ES-I3 (cell line): ENCODE results near the gene CAPRIN1.
A peak's percentile ranks its signal among the peaks of the same experiment; 100 is the strongest.
"Not testable (repeated sequence)": the region's sequence is repeated elsewhere in the genome, so short reads cannot be mapped to it uniquely, and the experiment has no call there.

Experiments used
- H3K36me3 ChIP-seq: 2 replicates; pipeline ENCODE4 v1.6.1; 2013; ENCODE audit warnings: mild to moderate bottlenecking, low read length, control low read depth, moderate library complexity; ENCODE audit not compliant: insufficient read depth
- H3K4me1 ChIP-seq: 2 replicates; pipeline ENCODE4 v1.6.1; 2013; ENCODE audit warnings: mild to moderate bottlenecking, control low read depth, low read length; ENCODE audit not compliant: insufficient read depth
- H3K9ac ChIP-seq: 2 replicates; pipeline ENCODE4 v1.6.1; 2013; ENCODE audit warnings: low read depth, mild to moderate bottlenecking, low read length, moderate library complexity
- H3K9me3 ChIP-seq: 2 replicates; pipeline ENCODE4 v1.6.1; 2013; ENCODE audit warnings: mild to moderate bottlenecking, low read length, moderate library complexity; ENCODE audit not compliant: control insufficient read depth, insufficient read depth

The CAPRIN1 gene

DNA sequence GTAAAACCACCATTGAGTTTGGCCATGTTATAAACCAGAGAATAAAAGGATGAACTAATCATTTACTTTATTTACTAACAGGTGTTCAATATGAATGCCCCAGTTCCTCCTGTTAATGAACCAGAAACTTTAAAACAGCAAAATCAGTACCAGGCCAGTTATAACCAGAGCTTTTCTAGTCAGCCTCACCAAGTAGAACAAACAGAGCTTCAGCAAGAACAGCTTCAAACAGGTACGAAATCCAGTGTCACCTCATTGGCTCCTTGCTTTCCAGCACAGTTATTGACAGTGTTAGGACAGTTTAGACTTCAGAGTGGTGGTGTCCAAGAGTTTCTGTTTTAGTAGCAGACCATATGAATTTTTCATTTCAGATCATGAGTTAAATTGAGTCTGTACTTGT lies 40.3 kb downstream of the CAPRIN1 start:
- Histone ChIP-seq H3K9me3 (no peaks in the 10 kb centered on the region), H3K36me3 (peaks cover 53% of the 10 kb centered on the region), H3K9ac (no peak overlapping the region), H3K4me1 (no peaks in the 10 kb centered on the region)

DNA sequence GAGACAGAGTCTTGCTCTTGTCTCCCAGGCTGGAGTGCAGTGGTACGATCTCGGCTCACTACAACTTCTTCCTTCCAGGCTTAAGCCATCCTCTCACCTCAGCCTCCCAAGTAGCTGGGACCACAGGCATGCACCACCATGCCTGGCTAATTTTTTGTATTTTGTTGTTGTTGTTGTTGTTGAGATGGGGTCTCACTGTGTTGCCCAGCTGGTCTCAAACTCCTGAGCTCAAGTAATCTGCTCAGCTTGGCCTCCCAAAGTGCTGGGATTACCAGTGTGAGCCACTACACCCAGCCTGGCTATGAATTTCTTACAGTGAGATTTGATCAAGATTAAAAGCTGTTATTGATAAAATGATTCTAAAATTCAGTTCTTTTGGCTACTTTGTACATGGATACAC lies 43.4 kb downstream of the CAPRIN1 start:
- H3K9ac ChIP-seq, H3K9me3 ChIP-seq, H3K4me1 ChIP-seq: not testable (repeated sequence)
- peaks cover 50% of the 10 kb centered on the region for H3K36me3 ChIP-seq

DNA sequence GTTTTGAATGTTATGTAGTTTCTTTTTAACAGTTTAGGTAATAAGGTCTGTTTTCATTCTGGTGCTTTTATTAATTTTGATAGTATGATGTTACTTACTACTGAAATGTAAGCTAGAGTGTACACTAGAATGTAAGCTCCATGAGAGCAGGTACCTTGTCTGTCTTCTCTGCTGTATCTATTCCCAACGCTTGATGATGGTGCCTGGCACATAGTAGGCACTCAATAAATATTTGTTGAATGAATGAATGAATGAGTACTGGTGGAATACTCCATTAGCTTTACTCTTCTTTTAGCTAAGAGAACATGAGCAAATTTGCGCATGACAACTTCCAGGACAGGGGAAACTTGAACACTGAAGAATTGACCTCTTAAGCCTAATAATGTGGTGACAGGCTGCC lies 47.3 kb downstream of the CAPRIN1 start:
- Histone ChIP-seq H3K4me1 (no peaks in the 10 kb centered on the region), H3K9ac (no peak overlapping the region), H3K36me3 (peaks cover 28% of the 10 kb centered on the region), H3K9me3 (no peaks in the 10 kb centered on the region)

DNA sequence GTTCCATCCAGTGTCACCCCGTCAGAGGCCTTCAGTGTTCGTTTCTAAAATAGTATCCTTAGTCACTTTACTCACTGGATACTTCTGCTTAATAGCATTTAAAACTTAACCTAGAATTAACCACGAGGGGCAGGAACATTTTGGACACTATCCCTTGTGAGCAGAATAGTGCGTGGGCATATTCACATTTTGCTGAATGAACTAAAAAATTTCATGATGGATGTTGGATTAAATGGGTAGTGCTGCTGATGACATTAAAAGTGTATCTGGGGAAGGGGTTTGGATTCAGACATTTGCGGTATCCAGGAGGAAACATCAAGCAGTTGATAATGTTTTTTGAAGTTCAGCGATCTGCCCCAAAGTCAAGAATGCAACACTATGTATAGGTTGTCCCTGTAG lies 53.1 kb downstream of the CAPRIN1 start:
- Histone ChIP-seq H3K9me3 (no peaks in the 10 kb centered on the region), H3K9ac (peak overlapping the region; percentile 76), H3K4me1 (peaks cover 5% of the 10 kb centered on the region; the same call in 1 of the 2 replicates), H3K36me3 (peaks cover 19% of the 10 kb centered on the region)

DNA sequence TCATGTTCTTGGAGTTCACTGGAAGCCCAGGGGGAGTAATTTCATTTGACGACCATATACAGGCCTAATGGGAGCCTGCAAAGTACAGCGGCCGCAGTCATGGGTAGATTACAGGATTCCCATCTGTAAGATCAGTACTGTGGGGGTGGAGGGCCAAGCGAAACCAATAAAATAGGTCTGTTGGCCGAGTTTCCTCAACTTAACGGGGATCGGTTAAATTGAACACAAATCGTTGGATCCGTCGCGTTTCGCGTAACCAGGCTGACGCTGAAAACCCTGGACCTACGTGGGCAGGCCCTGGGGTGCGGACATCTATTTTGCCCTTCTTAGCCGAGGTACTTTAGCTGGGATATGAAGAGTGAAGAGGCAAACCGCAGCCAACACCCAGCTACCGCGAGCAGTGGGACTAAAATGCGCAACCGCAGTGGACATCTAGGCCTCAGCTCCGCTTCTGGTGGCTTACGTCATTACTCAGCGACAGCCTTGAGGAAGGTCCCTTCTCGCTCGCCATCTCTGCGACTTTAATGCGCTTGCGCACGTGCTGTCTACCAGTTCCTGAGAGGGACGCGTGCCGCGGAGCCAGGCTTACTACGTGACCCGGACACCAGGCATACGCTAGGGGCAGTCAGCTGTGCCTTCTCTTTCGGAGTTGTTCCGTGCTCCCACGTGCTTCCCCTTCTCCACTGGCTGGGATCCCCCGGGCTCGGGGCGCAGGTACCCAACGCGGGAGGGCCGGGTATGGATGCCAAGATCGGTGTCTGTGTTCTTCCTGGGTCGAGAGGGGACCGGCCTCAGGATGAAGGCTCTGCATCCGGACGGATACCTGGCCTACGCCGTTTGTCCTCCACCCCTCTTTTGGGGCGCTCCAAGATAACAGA lies 53.8 kb downstream of the CAPRIN1 start, which contains the start of gene NAT10:
Gene NAT10, plus strand, starts transcription at position 551 of the 878 bp plus-strand sequence. CDS start 2,597 bp downstream, outside the sequence.
- Histone ChIP-seq H3K9me3 (no peaks in the 10 kb centered on the region), H3K36me3 (peaks cover 19% of the 10 kb centered on the region), H3K4me1 (peaks cover 5% of the 10 kb centered on the region; the same call in 1 of the 2 replicates), H3K9ac (peak within 1 kb of the TSS; percentile 76)

DNA sequence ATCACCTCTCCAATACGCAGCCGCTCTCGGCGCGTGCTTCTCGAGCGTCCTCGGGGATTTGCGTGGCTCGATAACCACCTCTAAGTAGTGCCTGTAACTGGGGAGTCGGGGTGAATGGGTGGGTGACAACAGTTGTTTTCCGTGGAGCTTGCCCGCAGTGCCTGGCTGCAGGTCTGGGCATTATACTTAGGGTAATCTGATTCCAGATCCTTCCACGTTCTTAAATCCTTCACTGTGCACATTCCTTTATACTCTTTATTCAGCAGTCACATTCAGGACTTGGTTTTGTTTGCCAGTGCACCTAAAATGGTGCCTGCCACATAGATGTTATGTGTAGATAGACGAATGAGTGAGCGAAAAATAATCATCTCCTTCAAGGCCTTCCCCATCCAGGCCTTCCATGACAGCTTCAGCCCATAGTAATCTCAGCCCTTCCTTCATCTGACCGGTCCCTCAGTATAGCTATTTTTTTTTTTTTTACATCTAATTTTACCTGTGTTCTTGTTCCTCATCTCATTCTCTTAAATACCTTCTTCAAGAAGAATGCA lies 54.5 kb downstream of the CAPRIN1 start:
- Histone ChIP-seq H3K9me3 (no peaks in the 10 kb centered on the region), H3K4me1 (peaks cover 5% of the 10 kb centered on the region; the same call in 1 of the 2 replicates), H3K36me3 (peaks cover 15% of the 10 kb centered on the region), H3K9ac (peak overlapping the region; percentile 76)

DNA sequence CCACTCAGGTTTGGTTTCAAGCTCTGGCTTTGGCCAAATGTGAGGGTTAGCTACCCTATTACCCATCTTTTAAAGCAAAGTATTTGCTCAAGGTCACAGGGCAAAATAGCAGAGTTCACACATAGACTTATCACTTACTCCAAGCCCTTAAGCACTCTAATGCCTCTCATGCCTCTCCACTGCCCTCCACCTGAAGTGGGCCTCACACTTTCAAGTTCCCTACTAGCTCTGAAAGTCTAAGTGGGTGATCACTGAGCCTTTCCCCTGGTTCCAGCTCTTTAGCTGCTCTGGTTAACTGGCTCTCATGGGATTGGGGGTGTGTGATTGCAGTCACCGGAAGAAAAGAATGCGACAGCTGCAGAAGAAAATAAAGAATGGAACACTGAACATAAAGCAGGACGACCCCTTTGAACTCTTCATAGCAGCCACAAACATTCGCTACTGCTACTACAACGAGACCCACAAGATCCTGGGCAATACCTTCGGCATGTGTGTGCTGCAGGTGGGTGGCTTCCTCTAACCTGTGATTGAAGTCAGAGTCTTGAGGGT lies 60.3 kb downstream of the CAPRIN1 start:
- Histone ChIP-seq H3K9me3 (no peaks in the 10 kb centered on the region), H3K36me3 (peaks cover 45% of the 10 kb centered on the region), H3K4me1 (peaks cover 2% of the 10 kb centered on the region; the same call in 1 of the 2 replicates), H3K9ac (no peak overlapping the region)

DNA sequence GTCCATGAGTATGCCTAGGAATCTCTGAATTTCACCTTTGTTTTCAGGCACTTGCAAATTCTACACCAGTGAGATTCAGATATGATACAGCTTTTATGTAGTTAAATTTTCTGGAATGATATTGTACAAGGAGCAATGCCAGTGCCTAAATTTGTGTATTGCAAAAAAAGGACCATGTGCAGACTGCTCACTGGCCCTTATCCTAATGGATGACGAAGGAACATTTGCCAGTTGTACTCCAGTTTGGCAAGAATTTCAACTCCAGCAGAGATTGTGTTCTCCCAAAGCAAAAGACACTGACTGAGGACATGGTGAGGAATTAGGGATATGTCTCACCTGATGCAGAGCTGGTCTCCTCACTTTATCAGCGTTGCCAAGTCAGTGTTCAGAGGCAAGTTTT lies 62.5 kb downstream of the CAPRIN1 start:
- no peak overlapping the region for H3K9ac ChIP-seq
- no peaks in the 10 kb centered on the region for H3K4me1 ChIP-seq
- H3K36me3 ChIP-seq: peaks cover 47% of the 10 kb centered on the region
- no peaks in the 10 kb centered on the region for H3K9me3 ChIP-seq

DNA sequence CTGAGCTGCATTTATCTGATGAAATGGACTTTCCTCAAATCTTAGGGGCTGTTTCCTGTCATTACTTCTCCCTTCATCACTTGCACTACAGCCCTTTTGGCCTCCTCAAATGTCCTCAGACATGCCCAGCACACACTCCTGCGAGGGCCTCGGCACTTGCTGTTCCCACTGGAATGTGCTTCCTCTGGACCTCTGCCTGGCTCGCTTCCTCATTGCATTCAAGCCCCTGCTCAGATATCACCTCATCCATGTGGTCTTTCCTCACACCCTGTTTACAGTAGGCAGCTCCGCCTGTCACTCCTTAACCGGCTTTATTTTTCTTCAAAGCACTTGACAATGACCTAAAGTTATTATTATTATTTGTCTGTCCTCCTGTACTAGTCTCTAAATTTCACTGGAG lies 62.9 kb downstream of the CAPRIN1 start:
- no peaks in the 10 kb centered on the region for H3K9me3 ChIP-seq
- H3K9ac ChIP-seq: no peak overlapping the region
- H3K36me3 ChIP-seq: peaks cover 44% of the 10 kb centered on the region
- no peaks in the 10 kb centered on the region for H3K4me1 ChIP-seq

DNA sequence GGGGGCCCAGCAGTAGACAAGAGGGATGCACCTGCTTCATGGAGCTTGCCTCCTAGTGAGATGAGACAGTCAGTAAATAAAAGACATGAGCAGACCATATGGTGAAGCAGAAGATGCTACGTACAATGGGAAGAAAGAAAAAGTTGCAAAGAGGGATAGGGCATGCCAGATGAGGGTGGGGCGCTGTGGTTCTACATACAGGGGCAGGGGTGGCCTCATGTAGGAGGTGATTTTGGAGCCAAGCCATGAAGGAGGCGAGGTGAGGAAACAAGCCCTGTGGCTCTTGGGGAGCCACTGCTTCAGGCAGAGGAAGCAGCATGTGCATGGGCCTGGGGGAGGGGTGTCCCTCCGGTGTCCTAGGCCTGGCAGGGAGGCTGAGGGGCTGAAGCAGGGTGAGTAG lies 69.1 kb downstream of the CAPRIN1 start:
- no peaks in the 10 kb centered on the region for H3K4me1 ChIP-seq
- H3K9me3 ChIP-seq: no peaks in the 10 kb centered on the region
- peaks cover 41% of the 10 kb centered on the region for H3K36me3 ChIP-seq
- no peak overlapping the region for H3K9ac ChIP-seq

DNA sequence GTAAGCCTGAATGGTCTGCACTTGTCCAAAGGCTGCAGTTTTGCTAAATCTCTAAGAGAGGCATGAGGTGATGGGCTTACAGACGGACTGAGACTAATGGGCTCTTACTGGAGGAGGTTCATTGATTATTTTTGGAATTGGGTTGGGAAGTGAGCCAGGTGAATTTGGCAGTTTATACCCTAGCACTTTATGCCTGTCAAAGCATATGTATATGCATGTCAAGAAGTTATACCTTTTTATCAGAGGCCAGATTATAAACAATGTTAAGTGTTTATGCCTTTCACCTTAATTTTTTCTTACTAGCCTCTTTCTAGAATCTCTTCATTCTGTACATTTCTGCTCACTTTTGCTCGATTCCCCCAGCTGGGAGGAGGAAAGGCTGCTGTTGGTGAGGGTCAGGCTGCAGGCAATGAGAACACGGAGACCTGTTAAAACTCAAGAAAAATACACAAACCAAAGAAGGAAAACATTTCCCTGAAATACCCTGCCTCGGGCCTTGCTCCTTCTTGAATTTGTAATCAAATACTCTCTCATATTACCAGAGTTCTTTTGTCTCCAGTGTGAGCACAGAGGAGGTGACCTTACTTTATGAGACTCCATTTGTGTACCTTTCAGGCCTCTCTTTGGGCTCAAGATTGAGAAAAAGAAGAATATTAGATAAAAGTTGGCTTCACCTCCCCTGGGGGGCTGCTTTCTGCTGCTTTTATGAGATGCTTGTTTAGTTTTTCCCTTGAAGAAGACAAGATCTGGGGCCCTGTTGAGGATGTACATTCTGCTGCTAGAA lies 73.5 kb downstream of the CAPRIN1 start:
- Histone ChIP-seq H3K9ac (no peak overlapping the region), H3K4me1 (no peaks in the 10 kb centered on the region), H3K36me3 (peaks cover 30% of the 10 kb centered on the region), H3K9me3 (no peaks in the 10 kb centered on the region)

DNA sequence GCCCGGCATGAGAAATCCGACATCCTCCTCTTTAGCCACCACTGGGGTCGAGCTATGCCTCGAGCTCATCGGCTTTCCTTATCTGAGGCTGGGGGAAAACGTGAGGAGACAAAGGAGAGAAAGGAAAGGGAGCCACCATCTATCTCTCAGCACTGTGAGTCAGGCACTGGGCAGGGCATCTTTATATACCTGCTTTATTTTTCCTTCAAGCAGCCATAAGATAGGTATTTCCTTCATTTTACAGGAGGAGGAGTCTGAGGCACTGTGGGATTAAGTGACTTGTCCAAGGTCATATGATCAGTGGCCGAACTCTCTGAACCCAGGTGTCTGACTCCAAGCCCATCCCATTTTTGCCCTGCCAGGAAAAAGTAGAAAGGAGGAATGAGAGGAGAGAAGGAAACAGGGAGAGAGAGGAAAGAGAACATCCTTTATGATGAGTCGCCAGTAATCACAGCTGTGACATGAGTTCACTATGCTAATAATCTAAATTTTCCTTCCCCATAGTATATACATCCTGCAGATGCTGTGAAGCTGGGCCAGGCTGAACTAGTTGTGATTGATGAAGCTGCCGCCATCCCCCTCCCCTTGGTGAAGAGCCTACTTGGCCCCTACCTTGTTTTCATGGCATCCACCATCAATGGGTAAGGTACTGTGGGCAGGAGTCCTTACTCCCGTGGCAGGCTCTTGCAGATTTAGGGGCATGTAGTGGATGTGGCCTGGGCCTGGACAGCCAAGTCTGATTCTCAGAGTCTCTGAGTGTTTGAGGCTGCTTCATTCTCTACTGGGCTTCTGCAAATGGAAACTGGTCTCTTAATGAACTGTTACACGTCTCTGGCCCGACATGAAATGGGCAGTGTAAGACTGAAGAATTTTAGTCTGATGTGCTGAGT lies 75.7 kb downstream of the CAPRIN1 start:
- Histone ChIP-seq H3K36me3 (peaks cover 32% of the 10 kb centered on the region), H3K9ac (no peak overlapping the region), H3K4me1 (no peaks in the 10 kb centered on the region), H3K9me3 (no peaks in the 10 kb centered on the region)

DNA sequence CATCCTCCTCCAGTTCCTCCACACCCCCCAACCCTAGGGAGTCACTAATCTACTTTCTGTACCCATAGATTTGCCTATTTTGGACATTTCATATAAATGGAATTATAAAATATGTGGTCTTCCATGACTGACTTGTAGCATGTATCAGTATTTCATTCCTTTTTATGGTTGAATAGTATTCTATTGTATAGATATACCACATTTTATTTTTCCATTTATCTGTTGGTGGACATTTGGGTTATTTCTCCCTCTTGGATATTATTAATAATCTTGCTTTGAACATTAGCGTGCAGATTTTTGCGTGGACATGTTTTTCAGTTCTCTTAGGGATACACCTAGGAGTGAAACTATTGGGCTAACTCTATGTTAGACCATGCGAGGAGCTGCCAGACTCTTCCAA lies 77.3 kb downstream of the CAPRIN1 start:
- Histone ChIP-seq H3K36me3 (peaks cover 20% of the 10 kb centered on the region), H3K4me1 (no peaks in the 10 kb centered on the region), H3K9ac (no peak overlapping the region), H3K9me3 (no peaks in the 10 kb centered on the region)
